ENCODE data around the gene MCMBP.
"Not testable (repeated sequence)": the region's sequence is repeated elsewhere in the genome, so short reads cannot be mapped to it uniquely, and the experiment has no call there.

The MCMBP gene

DNA sequence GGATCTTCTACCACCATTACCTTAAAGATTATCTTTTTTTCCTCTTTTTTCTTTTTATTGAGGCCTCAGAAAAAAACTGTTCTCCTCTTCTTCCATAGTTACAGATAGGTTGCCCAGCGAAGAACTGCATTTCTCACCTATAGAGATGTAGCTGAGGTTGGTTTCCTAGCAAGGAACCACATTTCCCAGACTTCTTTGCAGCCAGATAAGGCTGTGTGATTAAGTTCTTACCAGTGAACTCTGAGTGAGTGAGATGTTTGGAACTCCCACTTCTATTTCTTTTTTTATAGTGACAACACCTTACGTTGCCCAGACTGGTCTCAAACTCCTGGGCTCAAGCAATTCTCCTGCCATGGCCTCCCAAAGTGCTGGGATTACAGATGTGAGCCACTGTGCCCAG lies 5.9 kb upstream of the MCMBP start:
- peaks cover 7% of the 10 kb centered on the region for H3K36me3 Mint-ChIP-seq (ENCODE audit: low read depth)
- H3K9me3 Mint-ChIP-seq, result peaks cover 3% of the 10 kb centered on the region
- no peak for DNase-seq
- H3K4me3 Mint-ChIP-seq, result no peak overlapping the region
- H3K27ac Mint-ChIP-seq, result no peak overlapping the region
- H3K27me3 Mint-ChIP-seq (ENCODE audit: low read depth, poor library complexity), result peaks cover 9% of the 10 kb centered on the region
- TF ChIP-seq, protein P1, sequence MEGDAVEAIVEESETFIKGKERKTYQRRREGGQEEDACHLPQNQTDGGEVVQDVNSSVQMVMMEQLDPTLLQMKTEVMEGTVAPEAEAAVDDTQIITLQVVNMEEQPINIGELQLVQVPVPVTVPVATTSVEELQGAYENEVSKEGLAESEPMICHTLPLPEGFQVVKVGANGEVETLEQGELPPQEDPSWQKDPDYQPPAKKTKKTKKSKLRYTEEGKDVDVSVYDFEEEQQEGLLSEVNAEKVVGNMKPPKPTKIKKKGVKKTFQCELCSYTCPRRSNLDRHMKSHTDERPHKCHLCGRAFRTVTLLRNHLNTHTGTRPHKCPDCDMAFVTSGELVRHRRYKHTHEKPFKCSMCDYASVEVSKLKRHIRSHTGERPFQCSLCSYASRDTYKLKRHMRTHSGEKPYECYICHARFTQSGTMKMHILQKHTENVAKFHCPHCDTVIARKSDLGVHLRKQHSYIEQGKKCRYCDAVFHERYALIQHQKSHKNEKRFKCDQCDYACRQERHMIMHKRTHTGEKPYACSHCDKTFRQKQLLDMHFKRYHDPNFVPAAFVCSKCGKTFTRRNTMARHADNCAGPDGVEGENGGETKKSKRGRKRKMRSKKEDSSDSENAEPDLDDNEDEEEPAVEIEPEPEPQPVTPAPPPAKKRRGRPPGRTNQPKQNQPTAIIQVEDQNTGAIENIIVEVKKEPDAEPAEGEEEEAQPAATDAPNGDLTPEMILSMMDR (IDR thresholded peaks at IDR 0.05), result no peak
- H3K4me1 Mint-ChIP-seq, result peaks cover 4% of the 10 kb centered on the region

DNA sequence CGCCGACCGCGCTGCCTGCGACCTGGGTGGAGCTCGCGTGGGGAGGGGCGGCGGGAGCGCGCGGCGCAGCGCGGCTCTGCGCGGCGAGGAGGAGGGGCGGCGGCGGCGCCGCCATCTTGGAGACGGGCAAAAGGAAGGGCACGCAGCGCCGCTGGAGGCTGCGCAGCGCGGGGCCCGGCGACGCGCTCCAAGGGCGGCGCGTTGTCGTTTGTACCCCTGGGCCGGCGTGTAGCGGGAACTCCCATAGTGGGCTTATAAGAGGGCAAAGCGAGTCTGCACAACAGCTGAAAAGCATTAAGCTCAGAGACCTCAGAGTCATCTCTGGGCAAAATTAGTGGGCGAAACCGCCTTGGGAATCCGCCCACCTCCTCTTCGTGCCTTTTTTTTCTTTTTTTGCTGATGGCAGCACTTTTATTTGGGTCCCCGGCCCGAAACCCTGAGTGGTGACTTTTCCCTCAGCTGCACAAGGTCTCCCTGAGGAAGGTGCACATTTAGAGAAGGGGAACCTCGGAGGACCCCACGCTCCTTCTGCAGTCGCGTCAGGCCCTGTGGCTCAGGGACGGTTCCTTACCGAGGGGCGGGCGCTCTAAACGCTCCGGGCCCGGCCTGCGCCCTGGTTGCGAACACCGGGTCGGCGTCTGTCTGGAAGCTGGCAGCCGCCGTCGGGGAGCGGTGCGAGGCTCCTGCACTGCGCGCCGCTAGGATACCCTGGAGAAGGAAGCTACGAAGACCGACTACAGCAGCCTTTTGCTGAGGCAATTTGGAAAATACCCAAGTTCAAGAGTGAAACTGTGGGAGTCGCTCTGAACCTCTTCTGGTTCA lies 428 bp upstream of the MCMBP start:
- Mint-ChIP-seq H3K36me3 (ENCODE audit: low read depth) (peaks cover 12% of the 10 kb centered on the region), H3K27me3 (ENCODE audit: low read depth, poor library complexity) (peaks cover 10% of the 10 kb centered on the region), H3K9me3 (no peaks in the 10 kb centered on the region), H3K4me1 (peaks cover 34% of the 10 kb centered on the region), H3K27ac (no peak overlapping the region), H3K4me3 (peak overlapping the region; percentile 82)
- DNase-seq, result peak; percentile 84
- TF ChIP-seq, protein P1 (IDR thresholded peaks at IDR 0.05), result no peak

DNA sequence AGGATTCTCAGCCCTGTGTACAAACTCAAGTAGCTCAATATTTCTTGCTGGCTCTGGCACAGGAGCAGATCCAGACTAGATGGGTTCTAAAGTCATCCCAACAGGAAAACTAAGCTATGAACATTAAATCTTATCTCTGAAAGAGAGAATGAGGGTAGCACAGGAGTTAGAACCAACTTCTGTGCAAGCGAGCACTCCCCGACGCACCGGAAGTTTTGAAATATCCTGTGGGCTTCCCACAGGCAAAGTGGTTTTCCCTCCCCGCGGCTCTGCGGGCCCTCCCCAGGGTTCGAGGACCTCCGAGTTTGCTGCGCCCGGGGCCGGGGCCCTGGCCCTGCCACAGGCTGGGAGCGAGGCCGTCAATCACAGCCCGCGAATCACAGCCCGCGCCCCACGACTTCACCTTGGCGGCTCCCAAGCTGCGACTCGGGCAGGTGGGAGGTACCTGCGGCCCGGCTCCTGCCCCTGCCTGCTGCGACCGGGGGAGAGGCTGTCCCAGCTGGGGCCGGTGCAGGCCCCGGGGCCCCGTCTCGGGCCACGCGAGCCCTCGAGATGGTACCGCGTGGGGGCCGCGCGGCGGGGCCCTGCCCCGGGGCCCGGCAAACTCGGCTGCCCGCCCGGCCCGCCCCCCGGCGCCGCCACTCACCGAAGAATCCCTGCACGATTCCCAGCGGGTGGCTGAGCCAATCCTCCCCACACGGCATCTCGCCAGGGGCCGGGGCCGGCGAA lies 598 bp downstream of the MCMBP start:
- TF ChIP-seq, protein P1 (IDR thresholded peaks at IDR 0.05), result no peak
- DNase-seq, result peak; percentile 54
- H3K36me3 Mint-ChIP-seq (ENCODE audit: low read depth), result peaks cover 21% of the 10 kb centered on the region
- H3K9me3 Mint-ChIP-seq, result peaks cover 3% of the 10 kb centered on the region
- H3K4me3 Mint-ChIP-seq, result peak overlapping the region; percentile 92
- peaks cover 10% of the 10 kb centered on the region for H3K27me3 Mint-ChIP-seq (ENCODE audit: low read depth, poor library complexity)
- H3K27ac Mint-ChIP-seq, result no peak overlapping the region
- H3K4me1 Mint-ChIP-seq, result peaks cover 34% of the 10 kb centered on the region

DNA sequence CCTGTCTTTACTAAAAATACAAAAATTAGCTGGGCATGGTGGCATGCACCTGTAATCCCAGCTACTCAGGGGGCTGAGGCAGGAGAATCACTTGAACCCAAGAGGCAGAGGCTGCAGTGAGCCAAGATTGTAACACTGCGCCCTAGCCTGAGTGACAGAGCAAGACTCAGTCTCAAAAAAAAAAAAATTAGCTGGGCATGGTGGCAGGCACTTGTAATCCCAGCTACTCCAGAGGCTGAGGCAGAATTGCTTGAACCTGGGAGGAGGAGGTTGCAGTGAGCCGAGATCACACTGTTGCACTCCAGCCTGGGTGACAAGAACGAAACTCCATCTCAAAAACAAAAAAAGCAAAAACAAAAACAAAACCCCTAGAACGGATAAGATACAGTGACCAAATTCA lies 3.2 kb downstream of the MCMBP start:
- Mint-ChIP-seq H3K4me3 (peak overlapping the region; percentile 28), H3K36me3 (ENCODE audit: low read depth) (peaks cover 46% of the 10 kb centered on the region), H3K4me1 (peaks cover 34% of the 10 kb centered on the region), H3K9me3 (peaks cover 23% of the 10 kb centered on the region)
- H3K27me3 Mint-ChIP-seq (ENCODE audit: low read depth, poor library complexity); H3K27ac Mint-ChIP-seq; DNase-seq: not testable (repeated sequence)

DNA sequence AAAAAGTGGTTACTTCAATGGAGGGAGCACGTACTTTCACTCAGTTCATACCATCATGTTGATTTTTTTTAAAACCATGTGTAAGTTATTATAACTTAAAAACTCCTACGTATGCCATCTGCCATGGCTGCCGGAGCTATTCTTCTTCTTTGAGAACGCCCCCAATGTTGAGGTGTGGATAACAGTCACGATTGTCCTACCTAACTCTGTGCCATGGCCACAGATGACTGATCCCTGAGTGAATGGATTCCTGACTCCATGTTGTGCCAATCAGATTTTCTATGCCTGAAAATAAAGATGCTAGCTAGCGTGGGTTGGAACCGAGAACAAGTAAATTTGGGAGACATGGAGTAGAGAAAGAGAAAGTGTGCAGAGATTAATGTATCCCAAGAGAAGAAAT lies 5.3 kb downstream of the MCMBP start:
- peaks cover 31% of the 10 kb centered on the region for H3K9me3 Mint-ChIP-seq
- peak overlapping the region; percentile 67 for H3K27ac Mint-ChIP-seq
- no peaks in the 10 kb centered on the region for H3K27me3 Mint-ChIP-seq (ENCODE audit: low read depth, poor library complexity)
- peaks cover 28% of the 10 kb centered on the region for H3K4me1 Mint-ChIP-seq
- DNase-seq, result no peak
- TF ChIP-seq, protein P1 (IDR thresholded peaks at IDR 0.05), result no peak
- no peak overlapping the region for H3K4me3 Mint-ChIP-seq
- H3K36me3 Mint-ChIP-seq (ENCODE audit: low read depth), result peaks cover 67% of the 10 kb centered on the region

DNA sequence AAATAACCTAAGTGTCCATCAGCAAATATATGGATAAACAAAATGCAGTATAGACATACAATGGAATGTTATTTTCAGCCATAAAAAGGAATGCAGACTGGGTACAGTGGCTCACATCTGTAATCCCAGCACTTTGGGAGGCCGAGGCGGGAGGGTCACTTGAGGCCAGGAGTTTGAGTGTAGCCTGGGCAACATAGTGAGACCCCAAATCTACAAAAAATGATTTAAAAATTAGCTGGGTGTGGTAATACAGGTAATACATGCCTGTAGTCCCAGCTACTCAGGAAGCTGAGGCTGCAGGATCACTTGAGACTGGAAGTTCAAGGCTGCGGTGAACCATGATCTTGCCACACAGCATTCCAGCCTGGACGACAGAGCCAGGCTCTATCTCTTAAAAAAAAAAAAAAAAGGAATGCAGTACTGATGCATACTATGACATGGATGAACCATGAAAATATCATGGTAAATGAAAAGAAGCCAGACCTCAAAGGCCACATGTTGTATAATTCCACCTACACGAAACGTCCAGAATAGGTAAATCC lies 6.9 kb downstream of the MCMBP start:
- Mint-ChIP-seq H3K27me3 (ENCODE audit: low read depth, poor library complexity) (no peaks in the 10 kb centered on the region), H3K27ac (no peak overlapping the region), H3K4me3 (no peak overlapping the region), H3K36me3 (ENCODE audit: low read depth) (peaks cover 70% of the 10 kb centered on the region), H3K9me3 (peaks cover 31% of the 10 kb centered on the region), H3K4me1 (peaks cover 18% of the 10 kb centered on the region)
- TF ChIP-seq, protein P1 (IDR thresholded peaks at IDR 0.05), result no peak
- no peak for DNase-seq
